GM13977 (cell line): ENCODE measurements around the gene UBR7.
"Not testable (repeated sequence)": the region's sequence is repeated elsewhere in the genome, so short reads cannot be mapped to it uniquely, and the experiment has no call there.

Source experiments
- DNase-seq: peaks from one replicate; pipeline ENCODE4 v3.0.0; 2012; ENCODE audit warnings: low spot score
- CTCF ChIP-seq: IDR thresholded peaks from 2 replicates; pipeline ENCODE4 v1.5.1; 2012; ENCODE audit warnings: mild to moderate bottlenecking, control low read depth; ENCODE audit not compliant: insufficient read depth; ENCODE audit errors: extremely low read depth, missing control alignments
- in situ Hi-C: fragments of 300-500 bp; cut with MboI; formaldehyde crosslinking; loops from one replicate; pipeline ENCODE4 v1.12.0; 2022; ENCODE audit warnings: low sequenced_read_pairs, low pct_unique_long_range_greater_than_20kb, mixed read lengths, inconsistent platforms; ENCODE audit not compliant: unreplicated experiment

UBR7 gene

GRCh38 chr14:93223565-93223964 lies 16.5 kb downstream of the UBR7 start:
- no peak for DNase-seq
- no peak for TF ChIP-seq CTCF
- in situ Hi-C loops = loop anchor here (10.0 kb wide), 1 partner anchor 391 kb away; no protein-coding TSS in a partner anchor

- no peak for TF ChIP-seq CTCF
- in situ Hi-C loops = loop anchor here (10.0 to 25.0 kb wide), 2 partner anchors 309 to 386 kb away; no protein-coding TSS in a partner anchor
- DNase-seq = no peak
These were observed 21.5 kb downstream of the UBR7 start for GRCh38 chr14:93228550-93228949.

- no peak for DNase-seq
- in situ Hi-C loops = loop anchor here (25.0 kb wide), 1 partner anchor 307 kb away; no protein-coding TSS in a partner anchor
- TF ChIP-seq CTCF = no peak
These were observed 23.5 kb downstream of the UBR7 start for GRCh38 chr14:93230539-93230938.

- peak; percentile 40 for DNase-seq
- in situ Hi-C loops = loop anchor here (25.0 kb wide), 1 partner anchor 306 kb away; no protein-coding TSS in a partner anchor
- TF ChIP-seq CTCF = no peak
These were observed 24.3 kb downstream of the UBR7 start for GRCh38 chr14:93231129-93231979.

- DNase-seq = no peak
- in situ Hi-C loops = loop anchor here (25.0 kb wide), 1 partner anchor 305 kb away; no protein-coding TSS in a partner anchor
These were observed 25.1 kb downstream of the UBR7 start for GRCh38 chr14:93232159-93232558.

GRCh38 chr14:93233078-93233477 lies 26.0 kb downstream of the UBR7 start:
- in situ Hi-C loops = loop anchor here (25.0 kb wide), 1 partner anchor 304 kb away; no protein-coding TSS in a partner anchor
- not testable (repeated sequence) for DNase-seq

More at GRCh38 chr14:93232159-93232558, 25.1 kb downstream of the UBR7 start:
- TF ChIP-seq CTCF = no peak

GRCh38 chr14:93234798-93235197 lies 27.7 kb downstream of the UBR7 start:
- TF ChIP-seq CTCF = no peak
- DNase-seq = no peak
- in situ Hi-C loops = loop anchor here (25.0 kb wide), 1 partner anchor 303 kb away; no protein-coding TSS in a partner anchor
